Central memory CD4-positive, alpha-beta T cell (primary cell): ENCODE data around the gene CIB2.
A peak's percentile ranks its signal among the peaks of the same experiment; 100 is the strongest.

ENCODE experiments used
- DNase-seq: peaks from one replicate; pipeline ENCODE4 v3.0.0; 2022

CIB2 gene

GRCh38 chr15:78105476-78106241 is 25.6 kb downstream of the CIB2 start:
- no peak for DNase-seq

DNA sequence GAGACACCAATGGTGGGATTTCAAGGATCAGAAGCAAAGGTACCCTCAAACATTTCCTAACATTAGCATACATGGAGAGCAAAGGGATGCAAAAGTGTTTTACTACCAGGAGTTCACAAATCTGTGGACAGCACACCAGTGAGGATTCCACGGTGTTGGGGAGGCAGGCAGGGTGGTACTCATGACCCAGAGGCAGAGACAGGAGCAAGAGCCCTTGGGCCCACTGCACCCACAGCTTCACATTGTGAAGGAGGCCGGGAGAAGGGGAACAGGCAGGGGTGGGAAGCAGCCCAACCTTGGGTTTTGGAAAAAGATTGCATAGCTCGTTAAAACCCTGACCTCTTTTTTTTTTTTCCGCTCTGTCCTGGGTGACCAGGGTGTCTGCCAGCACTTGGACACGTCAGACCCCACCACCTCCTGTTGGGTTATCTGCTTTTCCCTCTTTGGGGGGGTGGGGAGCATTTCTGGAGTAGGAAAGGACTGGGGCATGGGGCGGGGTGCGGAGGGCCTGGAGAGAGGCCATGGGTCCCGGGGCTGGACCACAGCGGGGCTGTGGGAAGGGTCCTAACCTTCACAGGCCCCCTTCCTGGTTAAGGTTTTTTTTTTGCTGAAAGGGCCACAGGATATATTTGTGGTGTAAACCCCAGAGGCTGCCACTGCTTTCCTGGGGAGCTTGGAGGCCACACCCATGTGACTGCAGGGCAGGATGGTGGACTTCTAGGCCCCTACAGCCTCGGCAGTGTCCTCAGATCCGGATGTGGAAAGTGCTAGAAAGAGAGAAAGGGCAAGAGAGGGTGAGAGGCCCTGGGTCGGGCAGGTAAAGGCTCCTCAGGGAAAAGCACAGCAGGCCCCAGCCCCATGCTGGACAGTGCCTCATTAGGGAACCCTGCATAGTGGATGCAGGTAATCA is 26.4 kb downstream of the CIB2 start:
- DNase-seq = no peak

- DNase-seq = no peak
Observed at GRCh38 chr15:78104119-78104479, 27.1 kb downstream of the CIB2 start.

- peak; percentile 52 for DNase-seq
Observed at GRCh38 chr15:78103406-78104118, 27.7 kb downstream of the CIB2 start.

- no peak for DNase-seq
Observed at GRCh38 chr15:78102741-78103140, 28.5 kb downstream of the CIB2 start.

- no peak for DNase-seq
Observed at GRCh38 chr15:78102211-78102610, 29.0 kb downstream of the CIB2 start.

DNA sequence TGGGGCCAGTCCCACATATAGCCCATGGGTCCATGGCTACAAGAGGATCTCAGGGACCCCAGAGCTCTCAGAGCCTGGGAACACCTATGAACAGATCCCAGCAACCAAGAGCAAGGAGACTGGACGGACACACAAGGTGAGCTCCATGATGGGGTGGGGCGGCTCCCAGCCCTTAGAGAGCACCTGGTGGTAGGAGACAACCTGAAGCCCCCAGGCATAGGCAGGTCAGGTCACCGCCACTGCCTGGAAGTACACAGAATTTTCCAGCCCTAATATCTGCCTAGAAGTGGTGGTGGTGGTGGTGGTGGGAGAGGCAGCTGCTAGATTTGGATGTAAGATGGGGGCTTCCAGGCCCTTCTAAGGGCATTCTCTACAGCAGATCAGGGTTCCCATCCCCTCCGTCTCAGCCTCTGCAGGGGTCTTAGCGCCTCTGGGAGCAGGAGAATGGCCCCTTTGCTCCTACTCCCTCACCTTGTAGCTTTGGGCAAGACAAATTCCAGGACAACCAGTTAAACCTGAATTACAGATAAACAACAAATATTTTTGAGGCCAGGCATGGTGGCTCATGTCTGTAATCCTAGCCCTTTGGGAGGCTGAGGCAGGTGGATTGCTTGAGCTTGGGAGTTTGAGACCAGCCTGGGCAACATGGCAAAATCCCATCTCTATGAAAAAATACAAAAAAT is 29.7 kb downstream of the CIB2 start:
- no peak for DNase-seq

GRCh38 chr15:78100886-78101285 is 30.4 kb downstream of the CIB2 start:
- no peak for DNase-seq

- no peak for DNase-seq
Observed at GRCh38 chr15:78098131-78098755, 33.0 kb downstream of the CIB2 start.

DNA sequence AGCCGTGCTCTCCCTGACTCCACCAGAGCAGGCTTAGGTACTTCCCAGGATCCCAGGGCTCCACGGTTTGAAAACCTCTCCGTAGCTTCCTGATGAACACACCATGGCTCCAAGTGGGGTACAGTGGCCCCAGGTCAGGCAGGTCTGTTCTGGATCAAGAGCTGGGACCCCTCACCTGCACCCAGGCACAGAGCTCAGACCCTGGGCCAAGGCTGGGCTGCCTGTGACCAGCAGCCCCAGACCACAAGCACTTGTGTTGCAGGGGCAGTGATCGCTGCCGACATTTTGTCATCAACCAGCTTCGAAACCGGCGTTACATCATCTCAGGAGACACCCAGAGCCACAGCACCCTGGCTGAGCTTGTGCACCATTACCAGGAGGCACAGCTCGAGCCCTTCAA is 33.6 kb downstream of the CIB2 start:
- DNase-seq = no peak

GRCh38 chr15:78093242-78094020 is 37.8 kb downstream of the CIB2 start:
- DNase-seq = no peak

- no peak for DNase-seq
Observed at GRCh38 chr15:78092261-78093041, 38.8 kb downstream of the CIB2 start, which contains the start of gene SH2D7. Gene SH2D7, plus strand, starts transcription at chr15:78092561. Its CDS starts 24 bp downstream, at chr15:78092585.

GRCh38 chr15:78090422-78091063 is 40.7 kb downstream of the CIB2 start:
- DNase-seq = no peak

DNA sequence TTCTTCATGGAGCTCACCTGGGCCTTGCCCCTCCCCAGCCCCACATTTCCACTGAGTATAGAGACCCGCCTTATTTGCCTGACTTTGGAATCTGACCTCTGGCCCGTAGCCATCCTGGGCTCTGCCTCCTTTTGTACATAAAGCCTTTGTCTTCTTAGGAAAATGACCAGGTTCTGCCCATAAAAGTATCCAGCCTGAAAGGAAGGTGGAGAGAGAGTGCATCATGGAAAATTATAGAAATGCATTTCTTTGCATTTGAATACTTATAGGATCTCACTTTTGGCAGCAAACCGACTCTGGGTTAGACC is 42.5 kb downstream of the CIB2 start:
- no peak for DNase-seq

GRCh38 chr15:78087951-78088772 is 43.1 kb downstream of the CIB2 start:
- DNase-seq = no peak

GRCh38 chr15:78085928-78086327 is 45.3 kb downstream of the CIB2 start:
- DNase-seq = no peak

- no peak for DNase-seq
Observed at GRCh38 chr15:78084449-78084750, 46.8 kb downstream of the CIB2 start.

- no peak for DNase-seq
Observed at GRCh38 chr15:78083687-78084448, 47.4 kb downstream of the CIB2 start.

GRCh38 chr15:78083186-78083585 is 48.1 kb downstream of the CIB2 start:
- DNase-seq = no peak
